ENCODE results near the gene UPF1.

DNA sequence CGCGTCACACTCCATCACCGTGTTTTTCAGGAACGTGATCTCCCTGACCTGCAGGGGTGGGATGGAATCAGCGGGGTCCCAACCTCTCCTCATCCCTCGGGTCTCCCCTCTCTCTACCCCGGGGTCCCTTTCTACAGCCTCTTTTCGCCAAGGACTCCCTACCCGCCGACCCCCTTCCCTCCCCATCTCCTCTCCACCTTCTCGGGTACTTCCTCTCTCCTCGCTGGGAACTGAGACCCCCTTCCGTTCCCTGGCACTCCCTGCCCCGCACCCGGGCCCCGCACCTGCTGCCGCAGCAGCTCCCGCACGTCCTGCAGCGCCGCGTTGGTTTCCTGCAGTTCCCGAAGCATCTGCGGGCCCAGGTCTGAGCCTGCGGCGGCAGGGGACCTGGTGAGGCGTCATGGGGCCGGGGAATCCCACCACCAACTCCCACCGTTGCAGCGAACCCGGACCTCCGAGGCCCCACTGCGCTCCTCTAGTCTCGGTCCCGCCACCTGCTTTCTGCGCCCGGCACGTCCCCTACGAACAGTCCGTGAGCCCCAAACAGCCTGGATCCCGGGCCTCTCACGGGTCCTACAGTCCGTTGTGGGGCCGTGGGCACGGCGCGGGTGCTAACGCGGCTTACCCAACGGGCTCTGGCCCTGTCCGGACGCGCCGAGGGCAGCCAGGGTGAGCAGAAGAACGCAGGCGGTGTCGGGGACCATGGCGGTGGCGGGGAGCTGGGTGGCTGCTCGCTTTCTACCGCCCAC, 41.0 kb upstream of the UPF1 start, which contains the start of gene COMP:
- TF ChIP-seq, protein P1, sequence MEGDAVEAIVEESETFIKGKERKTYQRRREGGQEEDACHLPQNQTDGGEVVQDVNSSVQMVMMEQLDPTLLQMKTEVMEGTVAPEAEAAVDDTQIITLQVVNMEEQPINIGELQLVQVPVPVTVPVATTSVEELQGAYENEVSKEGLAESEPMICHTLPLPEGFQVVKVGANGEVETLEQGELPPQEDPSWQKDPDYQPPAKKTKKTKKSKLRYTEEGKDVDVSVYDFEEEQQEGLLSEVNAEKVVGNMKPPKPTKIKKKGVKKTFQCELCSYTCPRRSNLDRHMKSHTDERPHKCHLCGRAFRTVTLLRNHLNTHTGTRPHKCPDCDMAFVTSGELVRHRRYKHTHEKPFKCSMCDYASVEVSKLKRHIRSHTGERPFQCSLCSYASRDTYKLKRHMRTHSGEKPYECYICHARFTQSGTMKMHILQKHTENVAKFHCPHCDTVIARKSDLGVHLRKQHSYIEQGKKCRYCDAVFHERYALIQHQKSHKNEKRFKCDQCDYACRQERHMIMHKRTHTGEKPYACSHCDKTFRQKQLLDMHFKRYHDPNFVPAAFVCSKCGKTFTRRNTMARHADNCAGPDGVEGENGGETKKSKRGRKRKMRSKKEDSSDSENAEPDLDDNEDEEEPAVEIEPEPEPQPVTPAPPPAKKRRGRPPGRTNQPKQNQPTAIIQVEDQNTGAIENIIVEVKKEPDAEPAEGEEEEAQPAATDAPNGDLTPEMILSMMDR (conservative IDR thresholded peaks at IDR 0.05 in 1 of 2, IDR thresholded peaks at IDR 0.05 in 1 of 2; ENCODE audit: extremely low read depth in 1 of 2, insufficient read depth in 1 of 2, low read depth in 1 of 2, low read length in 2 of 2) = no peak
- TF ChIP-seq EZH2 (IDR thresholded peaks at IDR 0.05; ENCODE audit: borderline replicate concordance, low read length) = peak; percentile 99
